Midbrain (tissue), 1 donor: ENCODE results near the gene MAP3K14.
A peak's percentile ranks its signal among the peaks of the same experiment; 100 is the strongest.
"Not testable (repeated sequence)": the region's sequence is repeated elsewhere in the genome, so short reads cannot be mapped to it uniquely, and the experiment has no call there.

Experiments
- DNase-seq: peaks from one replicate; lab custom pipeline; 2025; lab: John Stamatoyannopoulos, UW

Gene MAP3K14

DNA sequence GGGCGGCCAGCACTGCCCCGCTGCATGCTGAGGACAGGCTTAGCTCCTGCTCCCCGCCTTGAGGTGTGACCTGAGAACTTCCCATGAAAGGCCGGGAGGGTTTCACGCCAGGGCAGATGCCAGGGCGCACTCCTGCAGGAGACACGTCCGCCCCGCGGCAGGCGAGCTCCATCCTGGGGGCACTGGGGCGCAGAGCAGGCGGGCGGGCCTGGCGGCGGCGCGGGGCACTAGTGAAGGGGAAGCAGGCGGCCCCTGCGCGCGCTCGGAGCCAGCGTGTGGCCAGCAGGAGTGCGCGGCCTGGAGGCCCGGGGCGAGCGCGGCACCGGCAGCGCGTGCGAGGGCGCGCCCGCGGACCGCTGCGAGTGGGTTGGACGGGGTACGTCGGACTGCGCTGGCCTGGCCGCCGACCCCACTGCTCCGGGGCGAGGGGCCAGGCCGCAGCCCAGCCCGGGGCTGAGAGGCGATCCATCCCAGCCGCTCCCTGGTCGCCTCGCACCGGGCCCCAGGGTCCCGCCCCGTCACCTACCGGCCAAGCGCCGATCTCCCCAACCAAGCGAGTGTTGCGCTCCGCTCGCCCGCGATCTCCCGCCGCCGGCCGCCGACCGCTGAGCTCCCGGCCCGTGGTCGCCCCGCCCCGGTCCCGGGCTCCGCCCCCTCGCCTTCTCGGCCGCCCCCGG is at the start of gene MAP3K14:
TSS of gene MAP3K14 (minus strand) at position 587 of the 677 bp plus-strand sequence. CDS start 26,275 bp downstream, outside the sequence.
- DNase-seq: no peak

GRCh38 chr17:45366049-45366448 is 49.2 kb upstream of the MAP3K14 start:
- no peak for DNase-seq

GRCh38 chr17:45364531-45365390 is 47.9 kb upstream of the MAP3K14 start:
- DNase-seq: no peak

DNA sequence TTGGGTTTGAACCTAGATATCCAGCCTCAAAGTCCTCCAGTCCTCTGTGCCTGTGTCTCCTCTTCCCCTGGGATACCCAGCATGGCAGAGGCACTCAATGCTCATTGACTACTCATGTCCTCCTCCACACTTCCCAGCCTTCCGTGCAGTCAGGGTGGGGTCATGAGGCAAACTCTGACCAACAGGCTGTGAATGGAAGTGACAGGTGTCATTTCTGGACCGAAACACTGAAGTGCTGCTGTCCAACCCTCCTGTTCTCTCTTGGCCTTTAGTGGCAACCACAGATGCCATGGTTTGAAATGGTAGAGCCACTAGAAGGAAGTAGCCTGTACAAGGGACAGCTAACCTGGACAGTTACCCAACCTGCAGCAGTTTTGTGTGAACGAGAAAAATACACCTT is 46.7 kb upstream of the MAP3K14 start:
- no peak for DNase-seq

- no peak for DNase-seq
These were observed 45.2 kb upstream of the MAP3K14 start for GRCh38 chr17:45361976-45362375.

GRCh38 chr17:45361451-45361850 is 44.6 kb upstream of the MAP3K14 start:
- no peak for DNase-seq

GRCh38 chr17:45357364-45357997 is 40.7 kb upstream of the MAP3K14 start:
- no peak for DNase-seq

- no peak for DNase-seq
These were observed 38.3 kb upstream of the MAP3K14 start for GRCh38 chr17:45355087-45355486.

DNA sequence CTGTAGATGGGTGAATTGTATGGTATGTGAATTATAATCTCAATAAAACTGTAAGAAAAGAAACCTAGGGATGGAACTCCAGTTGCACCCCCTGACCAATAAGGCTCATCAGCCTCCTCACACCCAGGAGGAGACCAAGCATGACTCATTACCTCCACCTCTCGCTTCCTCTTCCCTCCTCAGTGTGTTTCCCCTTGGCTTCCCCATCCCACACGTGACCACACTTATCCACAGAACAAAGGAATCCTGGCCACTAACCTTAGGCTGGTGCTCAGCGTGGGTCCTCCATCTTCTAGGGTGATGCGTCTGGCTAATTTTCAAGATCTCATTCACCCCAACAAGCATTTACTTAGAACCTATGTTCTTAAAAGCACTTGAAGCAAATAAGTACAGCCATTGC is 36.2 kb upstream of the MAP3K14 start:
- DNase-seq: no peak

DNA sequence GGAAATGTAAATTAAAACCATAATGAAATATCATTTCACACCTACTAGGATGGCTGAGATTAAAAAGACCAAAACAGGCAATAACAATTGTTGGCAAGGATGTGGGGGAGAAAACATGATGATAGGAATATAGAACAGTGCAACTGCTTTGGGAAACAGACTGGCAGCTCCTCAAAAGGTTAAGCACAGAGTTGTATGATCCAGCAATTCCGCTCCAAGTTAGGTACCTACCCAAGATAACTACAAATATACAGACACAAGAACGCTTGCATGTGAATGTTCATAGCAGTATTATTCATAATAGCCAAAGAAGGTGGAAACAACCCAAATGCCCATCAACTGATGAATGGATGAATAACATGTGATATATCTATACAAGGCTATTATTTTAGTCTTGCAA is 35.0 kb upstream of the MAP3K14 start:
- no peak for DNase-seq

DNA sequence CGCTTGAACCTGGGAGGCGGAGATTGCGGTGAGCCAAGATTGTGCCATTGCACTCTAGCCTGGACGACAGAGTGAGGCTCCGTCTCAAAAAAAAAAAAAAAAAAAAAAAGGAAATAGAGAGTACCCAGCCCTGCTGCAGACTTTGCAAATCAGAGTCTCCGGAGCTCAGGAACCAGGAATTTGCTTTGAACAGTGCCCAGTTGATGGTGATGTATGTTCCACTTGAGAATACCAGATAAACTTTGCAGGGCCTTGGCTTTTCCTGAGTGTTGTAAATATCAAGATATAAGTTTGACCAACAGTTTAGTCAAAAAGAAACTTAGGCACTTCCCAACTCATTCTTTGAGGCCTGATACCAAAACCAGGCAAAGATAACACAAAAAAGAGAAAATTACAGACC is 30.6 kb upstream of the MAP3K14 start:
- DNase-seq: no peak

GRCh38 chr17:45346216-45347015 is 29.6 kb upstream of the MAP3K14 start:
- DNase-seq: peak; percentile 49

DNA sequence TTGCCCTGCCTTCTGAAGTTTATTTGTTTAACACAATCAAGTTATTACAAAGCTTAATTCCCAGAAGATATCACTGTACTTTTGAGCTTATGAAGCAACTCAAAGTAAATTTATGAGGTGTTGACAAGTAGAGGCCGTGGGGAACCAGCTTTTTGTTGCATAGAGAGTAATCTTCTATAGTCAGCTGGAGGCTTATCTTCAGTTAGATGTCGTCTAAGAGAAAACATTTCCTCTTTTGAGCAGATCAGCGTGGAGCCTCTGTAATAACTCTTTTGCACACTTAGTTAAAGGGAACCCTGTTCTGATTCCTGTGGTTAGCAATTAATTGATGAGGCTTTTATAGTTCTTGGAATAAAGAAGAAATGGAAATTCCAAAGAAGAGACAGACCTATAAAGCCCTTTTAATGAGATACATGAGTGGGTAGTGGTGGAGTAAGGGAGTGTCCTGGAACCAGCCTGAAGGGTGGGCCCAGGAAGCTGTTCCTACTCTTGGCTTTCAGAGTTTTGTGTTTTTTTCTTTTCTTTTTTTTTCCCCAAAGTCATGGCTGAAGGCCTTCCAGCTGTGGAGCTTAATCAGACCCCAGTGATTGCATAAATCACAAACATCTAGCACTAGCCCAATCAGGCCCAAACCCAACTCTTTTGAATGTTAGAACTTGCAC is 28.9 kb upstream of the MAP3K14 start:
- DNase-seq: no peak

GRCh38 chr17:45345246-45345553 is 28.4 kb upstream of the MAP3K14 start:
- DNase-seq: no peak

DNA sequence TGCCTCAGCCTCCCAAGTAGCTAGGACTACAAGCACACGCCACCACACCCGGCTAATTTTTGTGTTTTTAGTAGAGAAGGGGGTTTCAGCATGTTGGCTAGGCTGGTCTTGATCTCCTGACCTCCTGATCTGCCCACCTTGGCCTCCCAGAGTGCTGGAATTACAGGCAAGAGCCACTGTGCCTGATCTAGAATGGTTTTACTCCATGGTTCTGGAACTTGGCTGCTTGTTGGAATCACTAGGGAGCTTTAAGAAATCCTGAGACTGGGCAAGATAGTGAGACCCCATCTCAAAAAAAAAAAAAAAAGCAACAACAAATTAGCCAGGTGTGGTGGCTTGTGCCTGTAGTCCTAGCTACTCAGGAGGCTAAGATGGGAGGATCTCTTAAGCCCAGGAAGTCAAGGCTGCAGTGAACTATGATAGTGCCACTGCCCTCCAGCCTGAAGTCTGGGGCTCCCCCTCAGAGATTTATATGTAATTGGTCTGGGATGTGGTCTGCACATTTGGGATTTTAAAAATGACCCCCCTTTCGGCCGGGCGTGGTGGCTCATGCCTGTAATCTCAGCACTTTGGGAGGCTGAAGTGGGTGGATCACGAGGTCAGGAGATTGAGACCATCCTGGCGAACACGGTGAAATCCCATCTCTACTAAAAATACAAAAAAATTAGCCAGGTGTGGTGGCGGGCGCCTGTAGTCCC is 27.3 kb upstream of the MAP3K14 start:
- DNase-seq: not testable (repeated sequence)

- DNase-seq: no peak
These were observed 26.2 kb upstream of the MAP3K14 start for GRCh38 chr17:45342871-45343526.

- DNase-seq: no peak
These were observed 25.5 kb upstream of the MAP3K14 start for GRCh38 chr17:45342306-45342705.

GRCh38 chr17:45341533-45342158 is 24.8 kb upstream of the MAP3K14 start:
- DNase-seq: no peak

- DNase-seq: no peak
These were observed 23.1 kb upstream of the MAP3K14 start for GRCh38 chr17:45339646-45340605.
